ENCODE results near the gene GNB1. TPM values are rescaled to one million over a fixed set of nuclear protein-coding genes. Genes with fewer than 3 reads are reported as not detected.

The GNB1 gene
- total and polyA plus RNA-seq, 5 experiments from 2014 or later = 45.9 to 232 (median 107) TPM

- ATAC-seq (no peak), DNase-seq (no peak)
- no peak overlapping the region for H3K27ac Mint-ChIP-seq
- POLR2A ChIA-PET = no interaction called here
- H3K9me3 Mint-ChIP-seq = no peaks in the 10 kb centered on the region
- peaks cover 22 to 59% (median 38%) of the 10 kb centered on the region in 4 donors for H3K4me1 Mint-ChIP-seq
- H3K27me3 Mint-ChIP-seq = no peaks in the 10 kb centered on the region
- H3K36me3 Mint-ChIP-seq = peaks cover 0 to 69% (median 0%) of the 10 kb centered on the region in 3 donors
- H3K4me3 Mint-ChIP-seq = no peak overlapping the region
These were observed 54.8 kb downstream of the GNB1 start for GRCh38 chr1:1836119-1836518.

- no peaks in the 10 kb centered on the region for H3K9me3 Mint-ChIP-seq
- H3K4me1 Mint-ChIP-seq = peaks cover 20 to 54% (median 35%) of the 10 kb centered on the region in 4 donors
- no peaks in the 10 kb centered on the region for H3K27me3 Mint-ChIP-seq
- H3K27ac Mint-ChIP-seq = peak overlapping the region in 2 of 10 donors; percentile 25 to 65
- ATAC-seq (no peak), DNase-seq (no peak)
- peaks cover 0 to 75% (median 0%) of the 10 kb centered on the region in 3 donors for H3K36me3 Mint-ChIP-seq
- POLR2A ChIA-PET = no interaction called here
- no peak overlapping the region for H3K4me3 Mint-ChIP-seq
These were observed 55.3 kb downstream of the GNB1 start for GRCh38 chr1:1835546-1835945.

GRCh38 chr1:1833916-1834325 is 57.0 kb downstream of the GNB1 start:
- Mint-ChIP-seq H3K27ac (peak overlapping the region in 9 of 10 donors; percentile 21 to 80 (median 75)), H3K9me3 (no peaks in the 10 kb centered on the region), H3K4me3 (peak overlapping the region in 3 of 10 donors; percentile 1 to 24 (median 20)), H3K4me1 (peaks cover 17 to 43% (median 34%) of the 10 kb centered on the region in 4 donors), H3K27me3 (no peaks in the 10 kb centered on the region), H3K36me3 (peaks cover 0 to 83% (median 0%) of the 10 kb centered on the region in 3 donors)
- POLR2A ChIA-PET = no interaction called here
- DNase-seq (peak in 1 of 10 donors; percentile 23), ATAC-seq (no peak)

GRCh38 chr1:1833456-1833855 is 57.4 kb downstream of the GNB1 start:
- no peak for ATAC-seq
- Mint-ChIP-seq H3K27me3 (no peaks in the 10 kb centered on the region), H3K36me3 (peaks cover 0 to 81% (median 0%) of the 10 kb centered on the region in 3 donors), H3K9me3 (no peaks in the 10 kb centered on the region), H3K4me1 (peaks cover 17 to 43% (median 34%) of the 10 kb centered on the region in 4 donors), H3K4me3 (peak overlapping the region in 2 of 10 donors; percentile 24 to 41), H3K27ac (peak overlapping the region in 8 of 10 donors; percentile 30 to 83 (median 76))
- DNase-seq = no peak
- POLR2A ChIA-PET = no interaction called here

- DNase-seq = no peak
- peaks cover 17 to 43% (median 34%) of the 10 kb centered on the region in 4 donors for H3K4me1 Mint-ChIP-seq
- POLR2A ChIA-PET = no interaction called here
- H3K36me3 Mint-ChIP-seq = peaks cover 0 to 81% (median 0%) of the 10 kb centered on the region in 3 donors
- no peaks in the 10 kb centered on the region for H3K9me3 Mint-ChIP-seq
- H3K27ac Mint-ChIP-seq = peak overlapping the region in 6 of 10 donors; percentile 12 to 80 (median 63)
- no peak overlapping the region for H3K4me3 Mint-ChIP-seq
- H3K27me3 Mint-ChIP-seq = no peaks in the 10 kb centered on the region
- ATAC-seq = no peak
These were observed 58.1 kb downstream of the GNB1 start for GRCh38 chr1:1832820-1833219.

- no peak for ATAC-seq
- H3K4me1 Mint-ChIP-seq = peaks cover 17 to 47% (median 35%) of the 10 kb centered on the region in 4 donors
- no peak for DNase-seq
- peak overlapping the region in 6 of 10 donors; percentile 62 to 84 (median 72) for H3K27ac Mint-ChIP-seq
- H3K4me3 Mint-ChIP-seq = no peak overlapping the region
- H3K9me3 Mint-ChIP-seq = no peaks in the 10 kb centered on the region
- H3K36me3 Mint-ChIP-seq = peaks cover 0 to 78% (median 0%) of the 10 kb centered on the region in 3 donors
- POLR2A ChIA-PET = no interaction called here
- no peaks in the 10 kb centered on the region for H3K27me3 Mint-ChIP-seq
These were observed 58.7 kb downstream of the GNB1 start for GRCh38 chr1:1832166-1832565.

- H3K27ac Mint-ChIP-seq = peak overlapping the region in 2 of 10 donors; percentile 4 to 38
- DNase-seq (no peak), ATAC-seq (no peak)
These were observed 63.6 kb downstream of the GNB1 start for GRCh38 chr1:1827089-1827848.

GRCh38 chr1:1826356-1827088 is 64.4 kb downstream of the GNB1 start:
- Mint-ChIP-seq H3K36me3 (peaks cover 0 to 57% (median 7%) of the 10 kb centered on the region in 3 donors), H3K27ac (peak overlapping the region in 8 of 10 donors; percentile 20 to 80 (median 54)), H3K4me1 (peaks cover 3 to 31% (median 19%) of the 10 kb centered on the region in 4 donors), H3K9me3 (no peaks in the 10 kb centered on the region), H3K4me3 (no peak overlapping the region), H3K27me3 (no peaks in the 10 kb centered on the region)
- DNase-seq (no peak), ATAC-seq (no peak)
- POLR2A ChIA-PET = interaction anchor here (0.5 kb wide), 1 partner anchor 316 kb away, joined by 4 read pairs; no protein-coding TSS in a partner anchor

More at GRCh38 chr1:1827089-1827848, 63.6 kb downstream of the GNB1 start:
- Mint-ChIP-seq H3K4me1 (peaks cover 5 to 33% (median 23%) of the 10 kb centered on the region in 4 donors), H3K9me3 (no peaks in the 10 kb centered on the region), H3K27me3 (no peaks in the 10 kb centered on the region), H3K4me3 (no peak overlapping the region), H3K36me3 (peaks cover 0 to 59% (median 7%) of the 10 kb centered on the region in 3 donors)
- POLR2A ChIA-PET = interaction anchor here (0.5 to 0.6 kb wide), 2 partner anchors 31 to 317 kb away, joined by 4 read pairs; no protein-coding TSS in a partner anchor

GRCh38 chr1:1825217-1825616 is 65.7 kb downstream of the GNB1 start:
- Mint-ChIP-seq H3K27me3 (no peaks in the 10 kb centered on the region), H3K9me3 (no peaks in the 10 kb centered on the region), H3K4me1 (peaks cover 6 to 37% (median 18%) of the 10 kb centered on the region in 4 donors), H3K4me3 (no peak overlapping the region), H3K36me3 (peaks cover 0 to 56% (median 7%) of the 10 kb centered on the region in 3 donors), H3K27ac (peak overlapping the region in 8 of 10 donors; percentile 2 to 79 (median 33))
- DNase-seq = no peak
- ATAC-seq = no peak
- POLR2A ChIA-PET = no interaction called here

- H3K9me3 Mint-ChIP-seq = no peaks in the 10 kb centered on the region
- DNase-seq = no peak
- peaks cover 5 to 61% (median 11%) of the 10 kb centered on the region in 3 donors for H3K36me3 Mint-ChIP-seq
- H3K27me3 Mint-ChIP-seq = no peaks in the 10 kb centered on the region
- H3K4me1 Mint-ChIP-seq = peaks cover 6 to 9% (median 9%) of the 10 kb centered on the region in 4 donors
- peak overlapping the region in 3 of 10 donors; percentile 11 to 36 (median 33) for H3K27ac Mint-ChIP-seq
- POLR2A ChIA-PET = interaction anchor here (0.7 kb wide), 1 partner anchor 154 kb away, joined by 5 read pairs; no protein-coding TSS in a partner anchor
- ATAC-seq = no peak
- H3K4me3 Mint-ChIP-seq = no peak overlapping the region
These were observed 71.1 kb downstream of the GNB1 start for GRCh38 chr1:1819762-1820161.

GRCh38 chr1:1817221-1817620 is 73.7 kb downstream of the GNB1 start:
- Mint-ChIP-seq H3K27ac (peak overlapping the region in 2 of 10 donors; percentile 12 to 61), H3K27me3 (no peaks in the 10 kb centered on the region), H3K4me1 (peaks cover 6 to 13% (median 9%) of the 10 kb centered on the region in 4 donors), H3K4me3 (no peak overlapping the region), H3K36me3 (peaks cover 5 to 64% (median 9%) of the 10 kb centered on the region in 3 donors), H3K9me3 (no peaks in the 10 kb centered on the region)
- ATAC-seq (no peak), DNase-seq (no peak)
- POLR2A ChIA-PET = interaction anchor here (0.6 kb wide), 1 partner anchor 372 kb away, joined by 5 read pairs; no protein-coding TSS in a partner anchor

GRCh38 chr1:1815606-1816281 is 75.1 kb downstream of the GNB1 start:
- DNase-seq (no peak), ATAC-seq (no peak)
- H3K9me3 Mint-ChIP-seq = no peaks in the 10 kb centered on the region
- H3K4me1 Mint-ChIP-seq = peaks cover 4 to 11% (median 6%) of the 10 kb centered on the region in 4 donors
- peak overlapping the region in 7 of 10 donors; percentile 11 to 88 (median 32) for H3K27ac Mint-ChIP-seq
- H3K27me3 Mint-ChIP-seq = no peaks in the 10 kb centered on the region
- no peak overlapping the region for H3K4me3 Mint-ChIP-seq
- H3K36me3 Mint-ChIP-seq = peaks cover 5 to 71% (median 9%) of the 10 kb centered on the region in 3 donors
- POLR2A ChIA-PET = interaction anchor here (0.7 kb wide), 1 partner anchor 427 kb away, joined by 3 read pairs; no protein-coding TSS in a partner anchor
